Neutrophil (primary cell): Measurements from ENCODE around the gene SGCG.

Experiments
- H3K27ac ChIP-seq: fragments of 200-600 bp; sonication (generic); 2 replicates; pipeline ENCODE4 v1.5.1; 2016; ENCODE audit warnings: mild to moderate bottlenecking, moderate library complexity
- H3K27me3 ChIP-seq: fragments of 200-600 bp; sonication (generic); 2 replicates; pipeline ENCODE4 v1.6.0; 2016; ENCODE audit warnings: mild to moderate bottlenecking
- H3K36me3 ChIP-seq: fragments of 200-600 bp; sonication (generic); 2 replicates; pipeline ENCODE4 v1.5.1; 2017
- H3K4me1 ChIP-seq, 2 experiments: fragments of 200-600 bp in 1 of 2; sonication (generic) in 1 of 2; 1 replicate in 1 of 2; 2 replicates in 1 of 2; pipeline versions ENCODE4 v1.5.1 to v1.6.1; 2013 to 2016; ENCODE audit warnings: low read depth in 1 of 2, low read length in 1 of 2, mild to moderate bottlenecking in 1 of 2, moderate library complexity in 1 of 2; ENCODE audit not compliant: control insufficient read depth in 1 of 2, insufficient read depth in 1 of 2
- H3K4me3 ChIP-seq, 2 experiments: fragments of 200-600 bp in 1 of 2; sonication (generic) in 1 of 2; 1 replicate in 1 of 2; 2 replicates in 1 of 2; pipeline ENCODE4 v1.5.1; 2013 to 2016; ENCODE audit warnings: low read depth in 1 of 2, low read length in 1 of 2, mild to moderate bottlenecking in 1 of 2, moderate library complexity in 1 of 2
- H3K9me3 ChIP-seq: fragments of 200-600 bp; sonication (generic); 2 replicates; pipeline ENCODE4 v1.5.1; 2016
- TF ChIP-seq, protein P1 (sequence below): fragments of 200-600 bp; sonication (generic); IDR thresholded peaks from 2 replicates; pipeline ENCODE4 v1.5.1; 2016; ENCODE audit warnings: antibody characterized with exemption

The SGCG gene

DNA sequence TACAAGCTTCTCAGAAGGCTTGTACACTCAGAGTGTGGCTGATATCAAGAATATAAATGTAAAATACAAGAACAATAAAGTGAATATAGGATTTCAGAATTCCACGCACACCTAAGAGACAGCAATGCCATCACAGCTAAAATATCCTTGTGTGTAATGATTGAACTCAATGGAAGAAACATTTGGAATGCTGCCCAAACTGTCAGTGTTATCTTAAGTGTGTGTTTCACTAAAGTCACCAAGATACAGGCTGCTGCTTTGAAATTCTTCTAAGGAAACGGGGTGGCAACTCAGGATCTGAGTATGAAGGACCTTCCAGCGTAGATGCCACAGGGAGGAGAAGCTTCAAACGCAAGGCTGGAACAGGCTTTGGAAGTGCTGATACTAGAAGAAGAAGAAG is 86.8 kb downstream of the SGCG start:
- Histone ChIP-seq H3K36me3 (no peaks in the 10 kb centered on the region), H3K4me1 (no peaks in the 10 kb centered on the region), H3K4me3 (no peak overlapping the region), H3K27me3 (no peaks in the 10 kb centered on the region), H3K9me3 (no peaks in the 10 kb centered on the region), H3K27ac (no peak overlapping the region)
- TF ChIP-seq, protein P1, sequence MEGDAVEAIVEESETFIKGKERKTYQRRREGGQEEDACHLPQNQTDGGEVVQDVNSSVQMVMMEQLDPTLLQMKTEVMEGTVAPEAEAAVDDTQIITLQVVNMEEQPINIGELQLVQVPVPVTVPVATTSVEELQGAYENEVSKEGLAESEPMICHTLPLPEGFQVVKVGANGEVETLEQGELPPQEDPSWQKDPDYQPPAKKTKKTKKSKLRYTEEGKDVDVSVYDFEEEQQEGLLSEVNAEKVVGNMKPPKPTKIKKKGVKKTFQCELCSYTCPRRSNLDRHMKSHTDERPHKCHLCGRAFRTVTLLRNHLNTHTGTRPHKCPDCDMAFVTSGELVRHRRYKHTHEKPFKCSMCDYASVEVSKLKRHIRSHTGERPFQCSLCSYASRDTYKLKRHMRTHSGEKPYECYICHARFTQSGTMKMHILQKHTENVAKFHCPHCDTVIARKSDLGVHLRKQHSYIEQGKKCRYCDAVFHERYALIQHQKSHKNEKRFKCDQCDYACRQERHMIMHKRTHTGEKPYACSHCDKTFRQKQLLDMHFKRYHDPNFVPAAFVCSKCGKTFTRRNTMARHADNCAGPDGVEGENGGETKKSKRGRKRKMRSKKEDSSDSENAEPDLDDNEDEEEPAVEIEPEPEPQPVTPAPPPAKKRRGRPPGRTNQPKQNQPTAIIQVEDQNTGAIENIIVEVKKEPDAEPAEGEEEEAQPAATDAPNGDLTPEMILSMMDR: no peak

DNA sequence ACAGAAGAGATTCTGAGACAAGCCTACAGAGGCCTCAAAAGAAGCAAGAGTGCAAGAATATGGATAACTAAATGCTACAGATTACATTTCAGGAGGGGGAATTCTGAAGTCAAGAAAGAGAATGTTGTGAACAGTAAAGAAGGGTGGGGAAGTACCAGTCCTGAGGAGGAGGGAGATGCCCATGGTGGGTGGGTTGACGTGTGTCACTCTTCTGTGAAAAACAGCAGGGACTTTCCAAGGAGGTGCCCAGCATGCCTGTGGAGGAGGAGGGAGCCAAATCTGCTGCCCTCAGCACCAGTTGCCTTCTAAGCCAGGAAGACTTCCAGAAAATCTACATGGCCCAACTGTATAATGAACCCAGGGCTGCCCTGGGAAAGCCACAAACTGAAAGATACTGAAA is 87.7 kb downstream of the SGCG start:
- Histone ChIP-seq H3K9me3 (no peaks in the 10 kb centered on the region), H3K4me3 (no peak overlapping the region), H3K27me3 (no peaks in the 10 kb centered on the region), H3K4me1 (no peaks in the 10 kb centered on the region), H3K36me3 (no peaks in the 10 kb centered on the region), H3K27ac (no peak overlapping the region)
- TF ChIP-seq, protein P1: no peak

DNA sequence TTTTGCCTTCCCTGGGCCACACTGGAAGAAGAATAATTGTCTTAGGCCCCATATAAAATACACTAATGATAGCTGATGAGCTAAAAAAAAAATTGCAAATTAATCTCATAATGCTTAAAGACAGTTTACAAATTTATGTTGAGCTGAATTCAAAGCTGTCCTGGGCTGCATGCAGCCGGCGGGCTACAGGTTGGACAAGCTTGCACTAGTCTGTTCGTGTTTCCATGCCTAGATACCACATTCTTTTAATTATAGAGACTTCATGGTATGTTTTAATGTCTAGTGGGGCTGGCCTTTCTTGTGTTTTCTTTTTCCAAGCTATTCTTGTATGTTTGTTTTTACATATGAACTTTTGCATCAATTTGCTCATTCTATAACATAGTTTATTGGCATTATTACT is 90.6 kb downstream of the SGCG start:
- H3K36me3 ChIP-seq: no peaks in the 10 kb centered on the region
- H3K27ac ChIP-seq: no peak overlapping the region
- H3K9me3 ChIP-seq: no peaks in the 10 kb centered on the region
- no peaks in the 10 kb centered on the region for H3K4me1 ChIP-seq
- H3K27me3 ChIP-seq: no peaks in the 10 kb centered on the region
- TF ChIP-seq, protein P1: no peak
- H3K4me3 ChIP-seq: no peak overlapping the region

DNA sequence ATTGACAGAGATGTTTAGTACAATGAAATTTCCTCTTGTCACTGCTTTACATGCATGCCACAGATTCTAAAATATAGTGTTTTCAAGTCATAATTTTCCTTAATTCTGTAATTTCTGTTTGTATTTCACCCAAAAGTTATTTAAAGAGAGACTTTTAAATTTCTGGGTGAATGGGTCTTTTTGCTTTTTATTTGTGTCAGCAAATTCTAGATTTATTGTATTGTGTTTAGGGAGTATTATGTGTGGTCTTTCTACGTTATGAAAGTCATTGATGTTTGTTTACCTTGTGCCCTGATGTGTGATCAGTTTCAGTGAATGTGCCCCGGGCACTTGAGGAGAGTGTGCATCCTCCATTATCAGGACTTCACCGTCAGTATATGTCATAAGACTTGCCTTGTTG is 92.7 kb downstream of the SGCG start:
- no peak overlapping the region for H3K27ac ChIP-seq
- no peaks in the 10 kb centered on the region for H3K9me3 ChIP-seq
- TF ChIP-seq, protein P1: no peak
- no peaks in the 10 kb centered on the region for H3K4me1 ChIP-seq
- H3K36me3 ChIP-seq: no peaks in the 10 kb centered on the region
- no peaks in the 10 kb centered on the region for H3K27me3 ChIP-seq
- no peak overlapping the region for H3K4me3 ChIP-seq

DNA sequence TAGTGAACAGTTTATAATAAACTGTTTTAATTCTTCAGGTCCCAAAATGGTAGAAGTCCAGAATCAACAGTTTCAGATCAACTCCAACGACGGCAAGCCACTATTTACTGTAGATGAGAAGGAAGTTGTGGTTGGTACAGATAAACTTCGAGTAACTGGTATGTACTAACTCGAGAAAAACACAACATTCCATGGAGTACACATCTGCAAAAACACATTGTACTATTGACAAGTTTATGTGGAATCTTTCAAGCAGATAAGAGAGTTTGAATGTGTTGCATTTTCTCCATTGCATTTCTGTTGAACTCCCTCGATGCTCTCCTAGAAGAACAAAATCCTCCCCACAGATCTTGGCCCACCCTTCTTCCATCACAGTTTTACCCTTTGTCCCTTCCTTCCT is 98.5 kb downstream of the SGCG start:
- TF ChIP-seq, protein P1: no peak

DNA sequence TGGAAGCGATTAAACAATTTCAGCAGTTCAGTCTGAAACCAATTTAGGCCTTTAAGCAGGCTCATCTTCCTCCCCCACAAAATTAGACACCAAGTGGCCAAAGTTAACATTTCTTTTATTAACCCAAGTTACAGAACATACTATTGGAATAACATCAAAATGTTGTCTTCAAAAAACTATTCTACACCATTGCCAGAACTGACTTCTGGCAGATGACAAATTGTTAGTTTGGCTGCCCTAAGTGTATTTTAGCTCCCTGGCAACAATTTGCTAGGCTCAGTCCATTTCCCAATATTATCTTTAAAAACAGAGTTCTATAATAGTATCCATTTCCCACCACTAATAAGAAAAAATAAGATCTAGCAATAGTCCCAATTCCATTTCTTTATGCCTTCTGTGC is 107.8 kb downstream of the SGCG start:
- Histone ChIP-seq H3K4me3 (no peak overlapping the region), H3K4me1 (no peaks in the 10 kb centered on the region), H3K27ac (no peak overlapping the region), H3K27me3 (no peaks in the 10 kb centered on the region), H3K36me3 (no peaks in the 10 kb centered on the region), H3K9me3 (no peaks in the 10 kb centered on the region)
- TF ChIP-seq, protein P1: no peak

More for the DNA sequence above, 98.5 kb downstream of the SGCG start:
- no peak overlapping the region for H3K27ac ChIP-seq
- H3K36me3 ChIP-seq: no peaks in the 10 kb centered on the region
- H3K4me3 ChIP-seq: no peak overlapping the region
- no peaks in the 10 kb centered on the region for H3K9me3 ChIP-seq
- H3K27me3 ChIP-seq: no peaks in the 10 kb centered on the region
- H3K4me1 ChIP-seq: no peaks in the 10 kb centered on the region
